WTC11 (cell line): ENCODE results near the gene LCE2B. TPM values are rescaled to one million over a fixed set of nuclear protein-coding genes. Genes with fewer than 3 reads are reported as not detected.

Source experiments
- ATAC-seq: fragments of 200-7000 bp; cut with Tn5 transposase; 2 replicates; pipeline ENCODE4 v1.10.0; 2021; ENCODE audit warnings: mild to moderate bottlenecking, moderate library complexity
- CTCF ChIA-PET: fragments of 300-600 bp; sonication (Branson Sonifier 250); formaldehyde crosslinking; loops from one replicate; lab custom pipeline; 2021; ENCODE audit warnings: antibody characterized with exemption; lab: Charles Lee
- POLR2A ChIA-PET: fragments of 350-600 bp; sonication (Branson Sonifier 250); formaldehyde crosslinking; loops from one replicate; lab custom pipeline; 2021; ENCODE audit warnings: antibody characterized with exemption; lab: Charles Lee
- DNase-seq: peaks from one replicate; pipeline ENCODE4 v3.0.0; 2021; ENCODE audit warnings: low spot score
- H3K27ac Mint-ChIP-seq: 2 replicates; pipeline ENCODE4 v1.8.0; 2021; ENCODE audit warnings: mixed read lengths
- H3K27me3 Mint-ChIP-seq: 2 replicates; pipeline ENCODE4 v1.8.0; 2021; ENCODE audit warnings: low read depth, mild to moderate bottlenecking, moderate library complexity, mixed read lengths
- H3K36me3 Mint-ChIP-seq: 2 replicates; pipeline ENCODE4 v1.8.0; 2021; ENCODE audit warnings: mixed read lengths
- H3K4me1 Mint-ChIP-seq: 2 replicates; pipeline ENCODE4 v1.8.0; 2022; ENCODE audit warnings: mixed read lengths
- H3K4me3 Mint-ChIP-seq: 2 replicates; pipeline ENCODE4 v1.8.0; 2021; ENCODE audit warnings: mild to moderate bottlenecking, moderate library complexity, mixed read lengths
- H3K9me3 Mint-ChIP-seq: 2 replicates; pipeline ENCODE4 v1.8.0; 2021; ENCODE audit warnings: mixed read lengths
- CREB1 ChIP-seq: sonication (generic); formaldehyde crosslinking; IDR thresholded peaks from 2 replicates; pipeline ENCODE4 v1.8.0; 2023; ENCODE audit warnings: mild to moderate bottlenecking, missing genetic modification reagents
- EMX1 ChIP-seq: fragments of 250-450 bp; sonication (Bioruptor Pico); IDR thresholded peaks from 2 replicates; pipeline ENCODE4 v1.8.0; 2021; ENCODE audit warnings: mild to moderate bottlenecking
- ESRRA ChIP-seq: sonication (generic); formaldehyde crosslinking; IDR thresholded peaks from 2 replicates; pipeline ENCODE4 v1.8.1; 2022; ENCODE audit warnings: mild to moderate bottlenecking, missing genetic modification reagents, borderline replicate concordance
- FOXJ3 ChIP-seq: sonication (generic); formaldehyde crosslinking; IDR thresholded peaks from 2 replicates; pipeline ENCODE4 v1.9.0; 2021; ENCODE audit warnings: missing genetic modification reagents, mild to moderate bottlenecking, borderline replicate concordance
- GABPB1 ChIP-seq: sonication (generic); formaldehyde crosslinking; IDR thresholded peaks from 2 replicates; pipeline ENCODE4 v1.8.1; 2023; ENCODE audit warnings: mild to moderate bottlenecking, missing genetic modification reagents
- IRF2 ChIP-seq: sonication (generic); formaldehyde crosslinking; IDR thresholded peaks from 2 replicates; pipeline ENCODE4 v1.8.0; 2022; ENCODE audit warnings: low read depth, missing genetic modification reagents, borderline replicate concordance
- JUN ChIP-seq: sonication (generic); formaldehyde crosslinking; IDR thresholded peaks from 2 replicates; pipeline ENCODE4 v1.8.0; 2023; ENCODE audit warnings: mild to moderate bottlenecking, missing genetic modification reagents
- NFE2L1 ChIP-seq: sonication (generic); formaldehyde crosslinking; IDR thresholded peaks from 2 replicates; pipeline ENCODE4 v1.8.1; 2023; ENCODE audit warnings: missing genetic modification reagents
- NFYB ChIP-seq: sonication (generic); formaldehyde crosslinking; conservative IDR thresholded peaks from 2 replicates; pipeline ENCODE4 v1.8.0; 2022; ENCODE audit warnings: low read depth, missing genetic modification reagents
- NR2C2 ChIP-seq: sonication (generic); formaldehyde crosslinking; IDR thresholded peaks from 2 replicates; pipeline ENCODE4 v1.8.0; 2022; ENCODE audit warnings: mild to moderate bottlenecking, missing genetic modification reagents
- RORB ChIP-seq: fragments of 250-450 bp; sonication (Bioruptor Pico); IDR thresholded peaks from 2 replicates; pipeline ENCODE4 v1.9.0; 2021; ENCODE audit warnings: mild to moderate bottlenecking
- SMAD4 ChIP-seq: sonication (generic); formaldehyde crosslinking; IDR thresholded peaks from 2 replicates; pipeline ENCODE4 v1.8.0; 2022; ENCODE audit warnings: mild to moderate bottlenecking, missing genetic modification reagents
- TEAD1 ChIP-seq: sonication (generic); formaldehyde crosslinking; IDR thresholded peaks from 2 replicates; pipeline ENCODE4 v1.8.0; 2022; ENCODE audit warnings: mild to moderate bottlenecking, missing genetic modification reagents
- TP53 ChIP-seq: sonication (generic); formaldehyde crosslinking; IDR thresholded peaks from 2 replicates; pipeline ENCODE4 v1.8.1; 2023; ENCODE audit warnings: mild to moderate bottlenecking, missing genetic modification reagents
- ZNF121 ChIP-seq: sonication (generic); formaldehyde crosslinking; IDR thresholded peaks from 2 replicates; pipeline ENCODE4 v1.8.0; 2023; ENCODE audit warnings: missing genetic modification reagents
- ZNF416 ChIP-seq: fragments of 250-450 bp; sonication (Bioruptor Pico); IDR thresholded peaks from 2 replicates; pipeline ENCODE4 v1.9.0; 2021; ENCODE audit warnings: mild to moderate bottlenecking, inconsistent platforms
- ZNF671 ChIP-seq: fragments of 250-450 bp; sonication (Bioruptor Pico); IDR thresholded peaks from 2 replicates; pipeline ENCODE4 v1.8.0; 2021; ENCODE audit warnings: mild to moderate bottlenecking
- total RNA-seq: library from RNA; stranded (reverse); gene quantifications from 3 replicates; pipeline ENCODE4 v1.2.3, GENCODE V29; 2021
- TF ChIP-seq, protein P1 (sequence below): sonication (generic); formaldehyde crosslinking; IDR thresholded peaks from 2 replicates; pipeline ENCODE4 v1.8.0; 2023; ENCODE audit warnings: missing genetic modification reagents, mild to moderate bottlenecking, borderline replicate concordance
- TF ChIP-seq, protein P2 (sequence below): fragments of 200-600 bp; IDR thresholded peaks from 2 replicates; pipeline ENCODE4 v1.8.0; 2022; ENCODE audit warnings: antibody characterized with exemption
- TF ChIP-seq, protein P3 (sequence below): sonication (generic); formaldehyde crosslinking; IDR thresholded peaks from 2 replicates; pipeline ENCODE4 v1.8.0; 2023; ENCODE audit warnings: mild to moderate bottlenecking, missing genetic modification reagents
- TF ChIP-seq, protein P4 (sequence below): sonication (generic); formaldehyde crosslinking; IDR thresholded peaks from 2 replicates; pipeline ENCODE4 v1.8.0; 2023; ENCODE audit warnings: missing genetic modification reagents
- TF ChIP-seq, protein P5 (sequence below): sonication (generic); formaldehyde crosslinking; IDR thresholded peaks from 2 replicates; pipeline ENCODE4 v1.8.0; 2022; ENCODE audit warnings: missing genetic modification reagents
- TF ChIP-seq, protein P6 (sequence below): sonication (generic); formaldehyde crosslinking; IDR thresholded peaks from 2 replicates; pipeline ENCODE4 v1.8.1; 2022; ENCODE audit warnings: low read depth, missing genetic modification reagents, borderline replicate concordance

LCE2B gene
- total RNA-seq, 1 experiment from 2014 or later = not detected

DNA sequence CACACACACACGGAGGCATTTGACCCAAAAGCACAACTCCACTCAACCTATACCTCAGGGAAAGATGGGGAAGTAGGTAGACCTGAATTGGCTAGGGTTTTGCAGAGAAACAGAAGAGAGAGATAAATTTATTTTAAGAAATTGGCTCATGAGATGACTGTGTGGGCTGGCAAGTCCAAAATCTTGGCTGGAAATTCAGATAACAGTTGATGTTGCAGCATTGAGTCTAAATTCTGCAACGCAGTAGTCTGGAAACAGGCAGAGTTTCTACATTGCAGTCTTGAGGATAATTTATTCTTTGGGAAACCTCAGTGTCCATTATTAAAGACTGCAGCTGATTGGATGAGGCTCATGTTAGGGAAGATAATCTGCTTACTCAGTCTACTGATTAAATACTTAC, 4.3 kb upstream of the LCE2B start (continued):
- TF ChIP-seq, protein P1, sequence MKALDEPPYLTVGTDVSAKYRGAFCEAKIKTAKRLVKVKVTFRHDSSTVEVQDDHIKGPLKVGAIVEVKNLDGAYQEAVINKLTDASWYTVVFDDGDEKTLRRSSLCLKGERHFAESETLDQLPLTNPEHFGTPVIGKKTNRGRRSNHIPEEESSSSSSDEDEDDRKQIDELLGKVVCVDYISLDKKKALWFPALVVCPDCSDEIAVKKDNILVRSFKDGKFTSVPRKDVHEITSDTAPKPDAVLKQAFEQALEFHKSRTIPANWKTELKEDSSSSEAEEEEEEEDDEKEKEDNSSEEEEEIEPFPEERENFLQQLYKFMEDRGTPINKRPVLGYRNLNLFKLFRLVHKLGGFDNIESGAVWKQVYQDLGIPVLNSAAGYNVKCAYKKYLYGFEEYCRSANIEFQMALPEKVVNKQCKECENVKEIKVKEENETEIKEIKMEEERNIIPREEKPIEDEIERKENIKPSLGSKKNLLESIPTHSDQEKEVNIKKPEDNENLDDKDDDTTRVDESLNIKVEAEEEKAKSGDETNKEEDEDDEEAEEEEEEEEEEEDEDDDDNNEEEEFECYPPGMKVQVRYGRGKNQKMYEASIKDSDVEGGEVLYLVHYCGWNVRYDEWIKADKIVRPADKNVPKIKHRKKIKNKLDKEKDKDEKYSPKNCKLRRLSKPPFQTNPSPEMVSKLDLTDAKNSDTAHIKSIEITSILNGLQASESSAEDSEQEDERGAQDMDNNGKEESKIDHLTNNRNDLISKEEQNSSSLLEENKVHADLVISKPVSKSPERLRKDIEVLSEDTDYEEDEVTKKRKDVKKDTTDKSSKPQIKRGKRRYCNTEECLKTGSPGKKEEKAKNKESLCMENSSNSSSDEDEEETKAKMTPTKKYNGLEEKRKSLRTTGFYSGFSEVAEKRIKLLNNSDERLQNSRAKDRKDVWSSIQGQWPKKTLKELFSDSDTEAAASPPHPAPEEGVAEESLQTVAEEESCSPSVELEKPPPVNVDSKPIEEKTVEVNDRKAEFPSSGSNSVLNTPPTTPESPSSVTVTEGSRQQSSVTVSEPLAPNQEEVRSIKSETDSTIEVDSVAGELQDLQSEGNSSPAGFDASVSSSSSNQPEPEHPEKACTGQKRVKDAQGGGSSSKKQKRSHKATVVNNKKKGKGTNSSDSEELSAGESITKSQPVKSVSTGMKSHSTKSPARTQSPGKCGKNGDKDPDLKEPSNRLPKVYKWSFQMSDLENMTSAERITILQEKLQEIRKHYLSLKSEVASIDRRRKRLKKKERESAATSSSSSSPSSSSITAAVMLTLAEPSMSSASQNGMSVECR (CRISPR knock-in tag) = no peak
- TF ChIP-seq TP53 (no peak), JUN (no peak), FOXJ3 (CRISPR knock-in tag) (no peak), CREB1 (CRISPR knock-in tag) (no peak), EMX1 (no peak), NR2C2 (CRISPR knock-in tag) (no peak), RORB (CRISPR knock-in tag) (no peak), ESRRA (CRISPR knock-in tag) (no peak), ZNF416 (CRISPR knock-in tag) (no peak), TEAD1 (CRISPR knock-in tag) (no peak), NFE2L1 (CRISPR knock-in tag) (no peak)
- TF ChIP-seq, protein P2, sequence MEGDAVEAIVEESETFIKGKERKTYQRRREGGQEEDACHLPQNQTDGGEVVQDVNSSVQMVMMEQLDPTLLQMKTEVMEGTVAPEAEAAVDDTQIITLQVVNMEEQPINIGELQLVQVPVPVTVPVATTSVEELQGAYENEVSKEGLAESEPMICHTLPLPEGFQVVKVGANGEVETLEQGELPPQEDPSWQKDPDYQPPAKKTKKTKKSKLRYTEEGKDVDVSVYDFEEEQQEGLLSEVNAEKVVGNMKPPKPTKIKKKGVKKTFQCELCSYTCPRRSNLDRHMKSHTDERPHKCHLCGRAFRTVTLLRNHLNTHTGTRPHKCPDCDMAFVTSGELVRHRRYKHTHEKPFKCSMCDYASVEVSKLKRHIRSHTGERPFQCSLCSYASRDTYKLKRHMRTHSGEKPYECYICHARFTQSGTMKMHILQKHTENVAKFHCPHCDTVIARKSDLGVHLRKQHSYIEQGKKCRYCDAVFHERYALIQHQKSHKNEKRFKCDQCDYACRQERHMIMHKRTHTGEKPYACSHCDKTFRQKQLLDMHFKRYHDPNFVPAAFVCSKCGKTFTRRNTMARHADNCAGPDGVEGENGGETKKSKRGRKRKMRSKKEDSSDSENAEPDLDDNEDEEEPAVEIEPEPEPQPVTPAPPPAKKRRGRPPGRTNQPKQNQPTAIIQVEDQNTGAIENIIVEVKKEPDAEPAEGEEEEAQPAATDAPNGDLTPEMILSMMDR = no peak
- TF ChIP-seq, all 79 proteins: peak for 0

DNA sequence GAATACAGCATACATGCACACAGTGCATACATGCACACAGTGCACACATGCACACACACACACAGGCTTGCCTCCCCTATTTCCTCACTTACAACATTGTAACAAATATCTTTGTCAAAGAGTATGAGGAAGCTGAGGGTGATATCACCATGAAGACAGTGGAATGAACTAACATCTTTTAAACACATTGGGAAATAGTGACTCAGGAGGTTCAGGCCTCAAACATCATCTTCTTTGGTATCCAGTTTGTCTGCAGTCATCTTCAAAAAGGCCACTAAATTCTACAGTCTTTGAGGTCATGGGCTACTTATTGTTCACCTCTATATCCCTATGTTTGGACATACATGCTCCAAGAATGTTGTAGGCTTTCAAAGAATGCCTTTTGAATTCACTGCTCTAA, 2.1 kb upstream of the LCE2B start:
- peaks cover 92% of the 10 kb centered on the region for H3K9me3 Mint-ChIP-seq
- TF ChIP-seq TP53 = no peak
- no peak for TF ChIP-seq GABPB1 (CRISPR knock-in tag)
- no peak for TF ChIP-seq NFYB (CRISPR knock-in tag)
- TF ChIP-seq IRF2 = no peak
- TF ChIP-seq, protein P3, sequence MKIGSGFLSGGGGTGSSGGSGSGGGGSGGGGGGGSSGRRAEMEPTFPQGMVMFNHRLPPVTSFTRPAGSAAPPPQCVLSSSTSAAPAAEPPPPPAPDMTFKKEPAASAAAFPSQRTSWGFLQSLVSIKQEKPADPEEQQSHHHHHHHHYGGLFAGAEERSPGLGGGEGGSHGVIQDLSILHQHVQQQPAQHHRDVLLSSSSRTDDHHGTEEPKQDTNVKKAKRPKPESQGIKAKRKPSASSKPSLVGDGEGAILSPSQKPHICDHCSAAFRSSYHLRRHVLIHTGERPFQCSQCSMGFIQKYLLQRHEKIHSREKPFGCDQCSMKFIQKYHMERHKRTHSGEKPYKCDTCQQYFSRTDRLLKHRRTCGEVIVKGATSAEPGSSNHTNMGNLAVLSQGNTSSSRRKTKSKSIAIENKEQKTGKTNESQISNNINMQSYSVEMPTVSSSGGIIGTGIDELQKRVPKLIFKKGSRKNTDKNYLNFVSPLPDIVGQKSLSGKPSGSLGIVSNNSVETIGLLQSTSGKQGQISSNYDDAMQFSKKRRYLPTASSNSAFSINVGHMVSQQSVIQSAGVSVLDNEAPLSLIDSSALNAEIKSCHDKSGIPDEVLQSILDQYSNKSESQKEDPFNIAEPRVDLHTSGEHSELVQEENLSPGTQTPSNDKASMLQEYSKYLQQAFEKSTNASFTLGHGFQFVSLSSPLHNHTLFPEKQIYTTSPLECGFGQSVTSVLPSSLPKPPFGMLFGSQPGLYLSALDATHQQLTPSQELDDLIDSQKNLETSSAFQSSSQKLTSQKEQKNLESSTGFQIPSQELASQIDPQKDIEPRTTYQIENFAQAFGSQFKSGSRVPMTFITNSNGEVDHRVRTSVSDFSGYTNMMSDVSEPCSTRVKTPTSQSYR (CRISPR knock-in tag) = no peak
- TF ChIP-seq, protein P4, sequence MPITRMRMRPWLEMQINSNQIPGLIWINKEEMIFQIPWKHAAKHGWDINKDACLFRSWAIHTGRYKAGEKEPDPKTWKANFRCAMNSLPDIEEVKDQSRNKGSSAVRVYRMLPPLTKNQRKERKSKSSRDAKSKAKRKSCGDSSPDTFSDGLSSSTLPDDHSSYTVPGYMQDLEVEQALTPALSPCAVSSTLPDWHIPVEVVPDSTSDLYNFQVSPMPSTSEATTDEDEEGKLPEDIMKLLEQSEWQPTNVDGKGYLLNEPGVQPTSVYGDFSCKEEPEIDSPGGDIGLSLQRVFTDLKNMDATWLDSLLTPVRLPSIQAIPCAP (CRISPR knock-in tag) = no peak
- TF ChIP-seq ZNF671 = no peak
- TF ChIP-seq, protein P5, sequence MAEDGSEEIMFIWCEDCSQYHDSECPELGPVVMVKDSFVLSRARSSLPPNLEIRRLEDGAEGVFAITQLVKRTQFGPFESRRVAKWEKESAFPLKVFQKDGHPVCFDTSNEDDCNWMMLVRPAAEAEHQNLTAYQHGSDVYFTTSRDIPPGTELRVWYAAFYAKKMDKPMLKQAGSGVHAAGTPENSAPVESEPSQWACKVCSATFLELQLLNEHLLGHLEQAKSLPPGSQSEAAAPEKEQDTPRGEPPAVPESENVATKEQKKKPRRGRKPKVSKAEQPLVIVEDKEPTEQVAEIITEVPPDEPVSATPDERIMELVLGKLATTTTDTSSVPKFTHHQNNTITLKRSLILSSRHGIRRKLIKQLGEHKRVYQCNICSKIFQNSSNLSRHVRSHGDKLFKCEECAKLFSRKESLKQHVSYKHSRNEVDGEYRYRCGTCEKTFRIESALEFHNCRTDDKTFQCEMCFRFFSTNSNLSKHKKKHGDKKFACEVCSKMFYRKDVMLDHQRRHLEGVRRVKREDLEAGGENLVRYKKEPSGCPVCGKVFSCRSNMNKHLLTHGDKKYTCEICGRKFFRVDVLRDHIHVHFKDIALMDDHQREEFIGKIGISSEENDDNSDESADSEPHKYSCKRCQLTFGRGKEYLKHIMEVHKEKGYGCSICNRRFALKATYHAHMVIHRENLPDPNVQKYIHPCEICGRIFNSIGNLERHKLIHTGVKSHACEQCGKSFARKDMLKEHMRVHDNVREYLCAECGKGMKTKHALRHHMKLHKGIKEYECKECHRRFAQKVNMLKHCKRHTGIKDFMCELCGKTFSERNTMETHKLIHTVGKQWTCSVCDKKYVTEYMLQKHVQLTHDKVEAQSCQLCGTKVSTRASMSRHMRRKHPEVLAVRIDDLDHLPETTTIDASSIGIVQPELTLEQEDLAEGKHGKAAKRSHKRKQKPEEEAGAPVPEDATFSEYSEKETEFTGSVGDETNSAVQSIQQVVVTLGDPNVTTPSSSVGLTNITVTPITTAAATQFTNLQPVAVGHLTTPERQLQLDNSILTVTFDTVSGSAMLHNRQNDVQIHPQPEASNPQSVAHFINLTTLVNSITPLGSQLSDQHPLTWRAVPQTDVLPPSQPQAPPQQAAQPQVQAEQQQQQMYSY = no peak
- TF ChIP-seq ZNF121 (CRISPR knock-in tag) = no peak
- TF ChIP-seq CREB1 (CRISPR knock-in tag) = no peak
- TF ChIP-seq SMAD4 = no peak
- TF ChIP-seq, protein P6, sequence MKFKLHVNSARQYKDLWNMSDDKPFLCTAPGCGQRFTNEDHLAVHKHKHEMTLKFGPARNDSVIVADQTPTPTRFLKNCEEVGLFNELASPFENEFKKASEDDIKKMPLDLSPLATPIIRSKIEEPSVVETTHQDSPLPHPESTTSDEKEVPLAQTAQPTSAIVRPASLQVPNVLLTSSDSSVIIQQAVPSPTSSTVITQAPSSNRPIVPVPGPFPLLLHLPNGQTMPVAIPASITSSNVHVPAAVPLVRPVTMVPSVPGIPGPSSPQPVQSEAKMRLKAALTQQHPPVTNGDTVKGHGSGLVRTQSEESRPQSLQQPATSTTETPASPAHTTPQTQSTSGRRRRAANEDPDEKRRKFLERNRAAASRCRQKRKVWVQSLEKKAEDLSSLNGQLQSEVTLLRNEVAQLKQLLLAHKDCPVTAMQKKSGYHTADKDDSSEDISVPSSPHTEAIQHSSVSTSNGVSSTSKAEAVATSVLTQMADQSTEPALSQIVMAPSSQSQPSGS (CRISPR knock-in tag) = no peak

More for the DNA sequence above, 2.1 kb upstream of the LCE2B start:
- no peak overlapping the region for H3K4me3 Mint-ChIP-seq
- H3K36me3 Mint-ChIP-seq = peaks cover 76% of the 10 kb centered on the region
- no peaks in the 10 kb centered on the region; the same call in 1 of the 2 replicates for H3K27me3 Mint-ChIP-seq
- ChIA-PET POLR2A (no interaction called here), CTCF (no interaction called here)
- DNase-seq = no peak
- ATAC-seq = no peak
- H3K27ac Mint-ChIP-seq = no peak overlapping the region
- H3K4me1 Mint-ChIP-seq = no peaks in the 10 kb centered on the region
